ENCODE data around the gene ARID2.

ARID2 gene

DNA sequence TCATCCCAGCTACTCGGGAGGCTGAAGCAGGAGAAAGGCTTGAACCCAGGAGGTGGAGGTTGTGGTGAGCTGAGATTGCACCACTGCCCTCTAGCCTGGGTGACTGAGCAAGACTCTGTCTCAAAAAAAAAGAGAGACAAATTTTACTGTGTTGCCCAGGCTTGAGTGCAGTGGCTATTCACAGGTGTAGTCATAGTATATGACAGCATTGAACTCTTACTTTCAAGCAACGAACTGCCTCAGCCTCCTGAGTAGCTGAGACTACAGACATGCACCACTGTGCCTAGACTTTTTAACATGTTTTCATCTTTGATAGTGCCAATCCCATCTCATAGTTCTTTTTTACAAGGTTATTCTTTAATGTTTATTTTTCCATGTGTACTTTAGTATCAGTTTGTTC lies 13.7 kb downstream of the ARID2 start:
- ChIA-PET CTCF (interaction anchor here (0.6 kb wide), 1 partner anchor 20 kb away, joined by 3 read pairs; no protein-coding TSS in a partner anchor), POLR2A (ENCODE audit: low non-redundant PET) (no interaction called here)
- no peak for DNase-seq (ENCODE audit: low spot score)
- TF ChIP-seq CTCF (conservative IDR thresholded peaks at IDR 0.05; ENCODE audit: low read depth) = no peak
- no peak overlapping the region for H3K27ac ChIP-seq

DNA sequence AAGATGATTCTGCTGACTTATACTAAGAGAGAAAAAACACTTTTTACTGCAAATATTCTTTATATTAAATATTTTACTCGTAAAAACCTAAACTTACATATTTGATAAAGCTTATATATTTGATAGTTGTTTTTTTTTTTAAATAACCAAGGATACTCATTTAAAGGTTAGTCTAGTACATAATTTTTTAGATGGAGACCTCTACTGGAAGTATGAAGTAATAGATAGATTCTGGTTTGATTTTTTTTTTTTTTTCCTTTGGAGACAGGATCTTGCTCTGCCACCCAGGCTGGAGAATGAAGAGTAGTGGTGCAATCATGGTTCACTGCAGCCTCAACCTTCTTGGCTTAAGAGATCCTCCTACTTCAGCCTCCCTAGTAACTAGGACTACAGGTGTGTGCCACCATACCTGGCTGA lies 16.4 kb downstream of the ARID2 start:
- DNase-seq (ENCODE audit: low spot score) = no peak
- ChIA-PET CTCF (interaction anchor here (0.6 to 0.7 kb wide), 3 partner anchors 14 to 209 kb away, joined by 3 to 8 read pairs (median 4); no protein-coding TSS in a partner anchor), POLR2A (ENCODE audit: low non-redundant PET) (no interaction called here)
- H3K27ac ChIP-seq = no peak overlapping the region
- 0 out of 2 replicates have a peak, but pooled peaks have one; percentile 25 for TF ChIP-seq CTCF (conservative IDR thresholded peaks at IDR 0.05; ENCODE audit: low read depth)

- H3K27ac ChIP-seq = no peak overlapping the region
- POLR2A ChIA-PET (ENCODE audit: low non-redundant PET) = no interaction called here
- CTCF ChIA-PET = interaction anchor here (0.6 kb wide), 2 partner anchors 26 to 420 kb away, joined by 3 read pairs; no protein-coding TSS in a partner anchor
These were observed 27.2 kb downstream of the ARID2 start for GRCh38 chr12:45756666-45757065.

GRCh38 chr12:45757172-45757571 lies 27.7 kb downstream of the ARID2 start:
- H3K27ac ChIP-seq = no peak overlapping the region
- CTCF ChIA-PET = interaction anchor here (0.6 kb wide), 2 partner anchors 27 to 420 kb away, joined by 3 read pairs; no protein-coding TSS in a partner anchor
- DNase-seq (ENCODE audit: low spot score) = no peak
- POLR2A ChIA-PET (ENCODE audit: low non-redundant PET) = no interaction called here
- no peak for TF ChIP-seq CTCF (conservative IDR thresholded peaks at IDR 0.05; ENCODE audit: low read depth)

More at GRCh38 chr12:45756666-45757065, 27.2 kb downstream of the ARID2 start:
- DNase-seq (ENCODE audit: low spot score) = no peak
- TF ChIP-seq CTCF (conservative IDR thresholded peaks at IDR 0.05; ENCODE audit: low read depth) = no peak

- no peak for DNase-seq (ENCODE audit: low spot score)
- no peak overlapping the region for H3K27ac ChIP-seq
- TF ChIP-seq CTCF (conservative IDR thresholded peaks at IDR 0.05; ENCODE audit: low read depth) = no peak
- ChIA-PET CTCF (interaction anchor here (0.7 to 1.4 kb wide), 2 partner anchors 15 to 745 kb away, joined by 3 to 4 read pairs; no protein-coding TSS in a partner anchor), POLR2A (ENCODE audit: low non-redundant PET) (no interaction called here)
These were observed 30.8 kb downstream of the ARID2 start for GRCh38 chr12:45760333-45760732.

DNA sequence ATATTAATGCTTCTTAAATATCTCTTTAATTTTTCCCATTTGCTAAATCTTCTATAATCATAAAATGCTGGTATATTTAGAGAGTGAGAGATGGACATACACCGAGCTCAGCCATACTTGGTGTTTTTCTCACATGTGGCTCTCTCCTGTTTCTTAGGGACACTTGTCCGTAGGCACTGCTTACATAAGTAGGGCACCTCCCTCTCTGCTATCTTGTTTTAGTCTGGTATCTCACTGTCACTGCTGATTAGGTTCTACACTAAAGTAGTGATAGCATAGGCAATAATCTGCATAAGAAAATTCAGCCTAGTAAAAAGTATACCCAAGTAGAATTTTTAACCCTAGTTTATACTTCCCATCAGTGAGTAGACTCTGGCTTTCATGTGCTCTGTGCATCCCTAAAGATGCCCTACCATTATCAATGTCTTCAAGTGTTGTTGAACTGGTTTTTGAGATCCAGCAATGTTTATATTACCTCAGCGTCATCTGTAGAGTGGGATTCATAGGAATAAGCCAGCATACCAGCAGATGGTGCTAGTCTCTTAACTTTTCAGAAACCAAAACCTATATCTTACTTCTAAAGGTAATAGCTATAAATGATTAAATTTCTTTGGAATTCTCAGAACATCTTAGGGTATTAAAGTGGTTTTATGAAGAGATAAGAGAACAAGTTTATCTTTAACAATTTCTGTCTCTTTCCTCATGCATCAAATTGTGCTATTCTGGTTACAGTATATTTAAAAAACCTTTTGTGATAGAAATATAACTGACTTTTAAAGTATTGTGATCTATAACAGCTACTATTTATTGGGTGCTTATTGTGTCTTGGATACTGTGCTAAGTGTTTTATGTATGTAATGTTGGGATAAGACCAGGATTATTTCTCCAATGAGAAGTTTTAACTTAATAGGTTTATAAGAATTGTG lies 32.9 kb downstream of the ARID2 start:
- POLR2A ChIA-PET (ENCODE audit: low non-redundant PET) = no interaction called here

More for the DNA sequence above, 32.9 kb downstream of the ARID2 start:
- CTCF ChIA-PET = interaction anchor here (0.6 to 1.1 kb wide), 4 partner anchors 10 to 814 kb away, joined by 3 to 4 read pairs (median 3); no protein-coding TSS in a partner anchor
- no peak overlapping the region for H3K27ac ChIP-seq
- TF ChIP-seq CTCF (conservative IDR thresholded peaks at IDR 0.05; ENCODE audit: low read depth) = peak; percentile 76
- DNase-seq (ENCODE audit: low spot score) = peak; percentile 59

Data from RWPE1 (cell line).